ENCODE results near the gene NUP98.
A peak's percentile ranks its signal among the peaks of the same experiment; 100 is the strongest.

The NUP98 gene

GRCh38 chr11:3810446-3810845 lies 13.1 kb upstream of the NUP98 start:
- Histone ChIP-seq H3K4me1 (peaks cover 0 to 13% (median 3%) of the 10 kb centered on the region in 4 donors), H3K9me3 (no peaks in the 10 kb centered on the region), H3K27me3 (no peaks in the 10 kb centered on the region), H3K4me3 (no peak overlapping the region), H3K36me3 (no peaks in the 10 kb centered on the region), H3K27ac (no peak overlapping the region)
- intact Hi-C loops (cut with DNase I; ENCODE audit: low total_unique reads): no loop called here
- no peak for TF ChIP-seq CTCF (IDR thresholded peaks at IDR 0.05)
- DNase-seq: no peak

GRCh38 chr11:3809624-3809928 lies 12.2 kb upstream of the NUP98 start:
- Histone ChIP-seq H3K4me1 (peaks cover 0 to 13% (median 3%) of the 10 kb centered on the region in 4 donors), H3K36me3 (no peaks in the 10 kb centered on the region), H3K4me3 (no peak overlapping the region), H3K9me3 (no peaks in the 10 kb centered on the region), H3K27me3 (no peaks in the 10 kb centered on the region), H3K27ac (no peak overlapping the region)
- intact Hi-C loops (cut with DNase I; ENCODE audit: low total_unique reads): no loop called here
- TF ChIP-seq CTCF (IDR thresholded peaks at IDR 0.05): no peak
- no peak for DNase-seq

- no peak for DNase-seq
- H3K27ac ChIP-seq: peak overlapping the region; percentile 41 to 62
These were observed 11.7 kb upstream of the NUP98 start for GRCh38 chr11:3808861-3809623.

GRCh38 chr11:3807909-3808860 lies 10.8 kb upstream of the NUP98 start, which contains the start of gene PGAP2:
PGAP2 (plus strand) TSS chr11:3808560; CDS start chr11:3811260, 2,700 bp downstream.
- H3K4me1 ChIP-seq: peaks cover 0 to 13% (median 3%) of the 10 kb centered on the region in 4 donors
- DNase-seq: peak; percentile 55 to 75
- H3K36me3 ChIP-seq: no peaks in the 10 kb centered on the region
- peak within 1 kb of the TSS; percentile 41 to 62 for H3K27ac ChIP-seq
- intact Hi-C loops (cut with DNase I; ENCODE audit: low total_unique reads): no loop called here
- H3K4me3 ChIP-seq: peak within 1 kb of the TSS; percentile 60 to 70
- no peaks in the 10 kb centered on the region for H3K9me3 ChIP-seq
- H3K27me3 ChIP-seq: no peaks in the 10 kb centered on the region
- TF ChIP-seq CTCF (IDR thresholded peaks at IDR 0.05): peak; percentile 48 to 60

More at GRCh38 chr11:3808861-3809623, 11.7 kb upstream of the NUP98 start:
- intact Hi-C loops (cut with DNase I; ENCODE audit: low total_unique reads): no loop called here
- Histone ChIP-seq H3K9me3 (no peaks in the 10 kb centered on the region), H3K36me3 (no peaks in the 10 kb centered on the region), H3K4me1 (peaks cover 0 to 13% (median 3%) of the 10 kb centered on the region in 4 donors), H3K4me3 (peak overlapping the region; percentile 60 to 70), H3K27me3 (no peaks in the 10 kb centered on the region)
- TF ChIP-seq CTCF (IDR thresholded peaks at IDR 0.05): no peak

- Histone ChIP-seq H3K4me1 (peaks cover 0 to 8% (median 3%) of the 10 kb centered on the region in 4 donors), H3K36me3 (no peaks in the 10 kb centered on the region), H3K4me3 (no peak overlapping the region), H3K9me3 (no peaks in the 10 kb centered on the region), H3K27me3 (no peaks in the 10 kb centered on the region), H3K27ac (no peak overlapping the region)
- intact Hi-C loops (cut with DNase I; ENCODE audit: low total_unique reads): no loop called here
- peak in 1 of 2 donors; percentile 4 for DNase-seq
- no peak for TF ChIP-seq CTCF (IDR thresholded peaks at IDR 0.05)
These were observed 6.6 kb upstream of the NUP98 start for GRCh38 chr11:3803726-3804495.
